HuH-7 (cell line): Measurements from ENCODE around the gene STAC2.
A peak's percentile ranks its signal among the peaks of the same experiment; 100 is the strongest.

Experiments
- DNase-seq: peaks from one replicate; pipeline ENCODE4 v3.0.0; 2011; ENCODE audit warnings: low spot score

Gene STAC2

DNA sequence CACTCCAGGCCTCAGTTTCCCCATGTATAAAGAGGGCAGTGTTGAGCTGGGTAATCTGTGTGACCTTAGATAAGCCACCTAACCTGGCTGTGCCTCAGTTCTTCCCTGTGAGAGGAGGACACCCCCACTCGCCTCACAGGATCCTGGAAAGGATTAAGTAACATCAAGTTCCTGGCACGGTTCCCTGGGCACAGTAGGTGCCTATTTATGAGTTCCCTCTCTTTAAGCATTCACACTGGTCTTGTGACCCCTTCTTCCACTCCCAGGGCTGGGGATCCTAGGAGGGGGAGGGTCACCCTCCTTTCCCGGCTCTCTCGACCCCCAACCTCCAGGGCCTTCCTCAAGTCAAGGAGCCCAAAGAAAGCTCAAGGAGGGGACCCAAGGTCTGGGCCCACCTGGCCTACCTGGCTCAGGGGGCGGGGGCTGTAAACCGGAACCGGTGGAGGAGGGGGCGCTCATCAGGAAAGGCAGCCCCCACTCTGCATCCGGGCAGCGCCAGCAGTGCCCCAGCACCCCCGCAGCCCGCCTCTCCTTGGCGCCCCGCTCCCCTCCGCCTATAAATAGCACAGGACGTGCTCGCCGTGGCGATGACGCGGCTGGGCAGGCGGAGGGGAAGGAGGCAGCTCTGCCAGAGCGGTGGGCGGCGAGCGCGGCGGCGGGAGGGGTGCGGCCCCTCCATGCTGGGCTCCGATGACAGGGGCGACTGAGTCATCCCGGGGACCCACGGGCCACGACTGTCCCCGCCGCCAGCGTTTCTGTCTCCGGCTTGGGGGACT is 16.2 kb downstream of the STAC2 start:
- no peak for DNase-seq

DNA sequence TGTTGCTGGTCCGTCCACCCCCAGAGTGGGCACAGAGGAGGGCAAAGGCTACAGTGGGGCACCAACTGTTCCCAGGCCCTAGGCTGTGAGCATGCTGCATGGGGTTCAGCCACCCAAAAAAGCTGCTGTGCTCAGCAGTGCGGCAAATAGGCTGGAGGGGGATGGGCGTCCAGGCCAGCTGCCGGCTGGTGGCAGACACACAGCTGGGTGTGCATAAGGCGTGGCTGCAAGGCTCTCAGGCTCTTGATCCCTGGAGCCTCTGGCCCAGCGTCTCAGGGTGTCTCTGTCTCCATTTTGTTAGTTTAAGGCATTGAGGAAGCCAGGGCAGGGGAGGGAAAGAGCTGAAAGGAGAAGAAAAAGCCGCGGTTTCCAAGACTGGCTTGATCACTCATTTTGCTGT is 16.9 kb downstream of the STAC2 start:
- no peak for DNase-seq

DNA sequence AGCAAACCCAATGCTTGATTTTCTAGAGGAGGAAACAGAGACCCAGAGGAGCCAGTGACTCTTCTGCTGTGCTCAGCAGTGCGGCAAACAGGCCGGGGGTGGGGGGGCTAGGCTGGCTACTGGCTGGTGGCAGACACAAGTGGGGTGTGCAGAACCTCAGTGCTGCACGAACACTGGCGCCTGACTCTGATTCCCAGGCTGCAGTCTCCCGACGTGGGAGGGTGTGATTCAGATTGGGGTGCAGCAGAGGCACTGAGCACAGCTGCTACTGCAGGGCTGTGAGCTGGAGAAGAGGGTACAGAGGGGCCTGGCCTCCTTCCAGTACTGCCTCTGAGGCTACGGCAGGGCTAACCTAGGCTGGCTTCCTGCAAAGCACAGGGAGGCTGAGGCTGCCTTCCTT is 17.6 kb downstream of the STAC2 start:
- DNase-seq = no peak

DNA sequence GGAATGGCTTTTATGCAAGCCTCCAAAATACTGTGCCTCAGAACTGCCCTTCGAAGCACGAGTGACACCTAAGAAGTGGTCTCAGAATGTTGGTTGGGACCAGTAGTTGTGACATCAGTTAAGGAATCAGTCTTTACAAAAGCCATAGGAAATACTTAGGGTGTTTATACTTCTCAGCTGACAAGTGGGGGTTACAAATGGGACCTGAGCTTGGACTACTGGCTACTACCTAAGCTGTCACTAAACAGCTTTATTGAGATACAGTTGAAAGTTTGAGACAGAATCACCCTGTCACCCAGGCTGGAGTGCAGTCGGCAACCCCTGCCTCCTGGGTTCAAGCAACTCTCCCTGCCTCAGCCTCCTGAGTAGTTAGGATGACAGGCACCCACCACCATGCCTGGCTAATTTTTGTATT is 20.6 kb downstream of the STAC2 start:
- DNase-seq = no peak

DNA sequence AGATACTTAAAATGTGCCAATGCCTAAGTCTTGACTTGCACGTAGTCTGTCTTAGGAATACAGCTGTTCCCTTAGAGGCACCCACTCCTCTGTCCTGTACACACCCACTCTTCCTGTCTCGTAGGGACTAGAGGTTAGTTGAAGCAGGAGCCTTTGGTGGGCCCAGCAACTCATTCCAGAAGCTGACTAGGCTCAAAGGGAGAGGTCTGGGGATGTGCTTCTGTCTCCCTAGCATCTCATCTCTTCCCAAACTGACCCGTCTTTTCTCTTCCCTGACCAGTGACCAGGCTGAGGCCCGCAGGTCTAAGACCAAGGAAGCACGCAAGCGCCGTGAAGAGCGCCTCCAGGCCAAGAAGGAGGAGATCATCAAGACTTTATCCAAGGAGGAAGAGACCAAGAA is 21.5 kb downstream of the STAC2 start:
- no peak for DNase-seq

DNA sequence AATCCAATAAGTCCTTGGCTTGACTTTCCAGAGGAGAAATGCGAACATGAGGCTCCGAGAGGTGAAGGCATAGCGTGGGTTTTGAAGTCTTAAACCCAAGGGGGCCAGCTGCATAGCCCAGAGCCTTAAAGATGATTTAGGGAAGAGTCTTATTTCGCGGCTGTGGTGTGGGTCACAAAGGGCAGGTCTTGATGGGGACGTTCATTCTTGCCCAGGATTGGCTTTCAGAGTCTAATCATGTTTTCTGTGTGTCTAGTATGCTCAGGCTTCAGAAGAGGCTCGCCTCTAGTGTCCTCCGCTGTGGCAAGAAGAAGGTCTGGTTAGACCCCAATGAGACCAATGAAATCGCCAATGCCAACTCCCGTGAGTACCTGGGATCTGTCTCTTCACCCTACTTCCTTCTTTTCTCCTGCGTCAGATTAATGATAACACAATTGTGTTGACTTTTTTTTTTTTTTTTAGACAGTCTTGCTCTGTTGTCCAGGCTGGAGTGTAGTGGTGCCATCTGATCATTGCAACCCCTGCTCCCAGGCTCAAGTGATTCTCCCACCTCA is 24.7 kb downstream of the STAC2 start:
- no peak for DNase-seq

DNA sequence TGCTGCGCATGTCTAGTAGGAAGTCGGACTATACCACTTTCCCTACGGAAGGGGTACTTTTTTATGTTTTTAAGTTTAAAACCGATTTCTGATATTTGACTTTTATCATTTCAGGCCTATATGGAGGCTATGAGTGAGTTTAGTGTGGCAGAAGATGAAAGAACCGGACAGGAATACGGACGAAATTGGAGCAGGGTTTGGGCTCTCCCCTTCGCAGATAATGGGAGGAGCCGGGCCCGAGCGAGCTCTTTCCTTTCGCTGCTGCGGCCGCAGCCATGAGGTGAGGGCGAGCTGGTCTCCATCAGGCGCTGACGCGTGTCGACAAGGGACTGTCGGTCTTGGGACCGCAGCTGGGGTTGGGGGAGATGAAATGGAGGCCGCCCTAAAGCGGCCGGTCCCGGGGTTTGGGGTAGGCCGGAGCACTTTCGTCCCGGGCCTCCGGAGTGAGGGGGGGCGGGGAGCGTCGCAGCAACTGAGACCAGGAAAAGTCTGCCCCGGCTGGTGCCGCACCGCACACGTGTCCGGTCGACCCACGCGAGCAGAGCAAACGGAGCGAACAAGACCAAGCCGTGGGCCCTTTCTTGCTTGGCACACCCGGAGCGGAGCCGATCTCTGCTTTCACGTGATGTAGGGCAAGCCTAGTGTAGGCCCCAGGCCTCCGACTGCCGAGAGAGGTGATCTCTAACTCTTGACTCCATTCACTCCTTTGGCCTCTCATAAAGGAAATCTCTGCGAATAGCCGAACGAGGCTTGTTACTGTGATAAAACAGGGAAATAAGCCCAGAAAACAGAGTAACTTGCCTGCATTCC is 25.5 kb downstream of the STAC2 start, which contains the start of gene RPL19:
TSS of gene RPL19 (plus strand) at position 214 of the 810 bp plus-strand sequence. CDS start at position 276, 62 bp downstream.
- peak; percentile 81 for DNase-seq

DNA sequence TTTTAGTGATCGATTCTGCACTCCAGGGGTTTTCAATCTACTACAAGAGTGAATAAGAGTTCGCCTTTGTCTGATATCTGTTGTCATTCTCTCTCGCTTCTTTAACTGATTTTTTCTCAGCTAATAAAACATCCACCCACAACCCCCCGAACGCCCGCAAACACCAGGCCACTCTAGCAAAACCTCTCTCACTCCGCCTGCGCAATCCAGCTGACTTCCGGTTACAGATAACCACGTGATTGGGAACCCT is 26.0 kb downstream of the STAC2 start:
- DNase-seq = peak; percentile 97

DNA sequence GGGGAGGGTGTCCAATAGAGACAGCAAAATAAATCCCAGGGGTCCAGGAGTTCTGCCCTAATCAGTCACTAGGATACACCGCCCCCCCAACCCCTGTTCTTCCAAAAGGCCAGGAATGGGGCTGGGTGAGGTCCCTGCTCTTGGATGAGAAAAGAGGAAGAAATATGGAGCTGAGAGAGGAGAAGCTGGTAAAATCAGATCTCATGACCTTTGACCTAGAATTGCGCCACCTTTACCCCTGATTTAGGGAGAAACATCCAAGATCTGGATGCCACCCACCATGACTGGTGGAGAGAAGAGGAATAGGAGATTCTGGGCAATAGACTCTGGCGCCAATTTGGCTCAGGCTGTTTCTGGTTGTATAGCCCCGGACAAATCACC is 27.6 kb downstream of the STAC2 start:
- no peak for DNase-seq

DNA sequence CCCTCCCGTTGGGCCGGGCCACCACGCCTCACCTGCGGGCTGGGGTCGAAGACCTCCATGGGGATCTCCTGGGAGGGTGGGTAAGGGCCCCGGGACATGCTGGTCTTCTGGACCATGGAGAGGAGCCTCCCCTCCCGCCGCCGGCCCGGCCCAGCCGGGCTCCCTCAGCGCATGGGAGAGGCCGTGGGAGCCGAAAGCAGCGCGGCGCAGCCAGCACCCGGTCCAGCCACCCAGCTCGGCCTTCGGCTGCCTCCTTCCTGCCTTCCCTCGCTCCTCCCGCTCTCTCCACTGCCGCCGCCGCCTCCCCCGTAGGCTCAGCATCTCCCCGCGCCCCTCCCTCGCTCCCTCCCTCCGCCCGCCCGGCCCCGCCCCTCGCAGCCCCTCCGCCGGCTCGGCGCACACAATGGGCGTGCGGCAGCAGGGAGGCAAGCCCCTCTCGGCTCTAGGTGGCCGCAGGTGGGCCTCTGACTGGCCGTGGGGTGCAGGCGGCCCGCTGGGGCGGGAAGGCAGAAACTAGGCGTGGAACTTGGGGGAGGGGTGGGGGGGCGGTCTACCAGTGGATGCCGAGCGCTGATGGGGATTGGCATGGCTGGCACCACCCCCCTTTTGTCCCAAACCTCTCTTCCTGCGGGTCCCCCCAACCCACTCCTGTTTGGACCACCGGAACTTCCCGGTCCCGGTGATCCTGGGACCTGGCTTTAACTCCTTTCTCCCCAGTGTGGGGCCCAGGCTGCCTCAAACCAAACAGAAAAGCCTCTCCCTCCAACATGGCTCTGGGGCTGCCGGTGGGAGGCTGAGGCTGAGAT is 28.2 kb downstream of the STAC2 start, which contains the start of gene CACNB1:
TSS of gene CACNB1 (minus strand) at position 290 of the 806 bp plus-strand sequence. CDS start at position 116, 174 bp downstream.
- peak; percentile 90 for DNase-seq

DNA sequence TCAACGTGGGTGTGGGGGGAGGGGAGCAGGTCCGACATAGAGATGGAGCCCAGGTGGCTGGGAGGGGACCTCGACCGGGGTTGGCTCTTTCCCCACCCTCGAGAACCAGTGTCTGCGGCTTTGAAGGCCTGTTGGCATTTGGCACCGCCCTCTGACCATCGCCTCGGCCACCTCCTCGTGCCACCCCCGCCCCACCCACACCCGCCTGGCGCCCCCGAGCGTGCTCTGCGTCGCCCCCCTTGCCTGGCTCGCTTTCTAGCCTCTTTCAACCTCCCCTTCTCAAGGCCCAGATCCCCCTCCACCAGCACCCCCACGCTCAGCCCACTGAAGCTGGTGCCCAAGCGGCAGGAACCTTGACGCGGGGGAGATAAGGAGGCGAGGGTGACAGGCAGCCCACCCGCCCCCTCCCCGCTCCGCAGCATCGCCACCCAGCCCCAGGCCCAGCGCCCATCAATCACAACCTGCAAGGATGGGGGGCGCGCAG is 28.9 kb downstream of the STAC2 start:
- no peak for DNase-seq

DNA sequence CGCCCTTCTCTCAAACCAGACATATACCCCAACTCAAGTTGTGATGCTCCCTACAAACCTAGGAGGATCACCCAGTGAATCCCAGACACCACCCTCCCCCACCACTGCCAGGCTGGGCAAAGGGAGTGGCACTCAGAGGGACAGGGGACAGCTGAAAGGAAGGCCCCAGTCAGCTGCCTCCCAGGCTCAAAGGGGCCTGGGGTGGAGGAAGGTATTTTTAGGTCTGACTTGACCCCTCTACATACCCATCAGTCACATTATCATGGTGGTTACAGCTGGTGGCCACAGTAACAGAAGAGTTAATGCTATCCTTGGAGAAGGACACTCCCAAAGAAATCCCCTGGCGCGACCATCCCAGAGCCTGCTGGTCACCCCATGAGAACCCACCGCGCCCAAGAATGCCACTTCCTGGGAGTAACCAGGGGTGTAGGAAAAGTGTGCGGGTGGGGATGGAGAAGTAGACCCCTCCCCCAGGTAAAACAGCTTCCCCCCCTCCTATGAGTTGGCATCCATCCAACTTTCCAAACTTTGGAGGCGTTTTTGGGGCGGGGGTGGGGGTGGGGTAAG is 29.4 kb downstream of the STAC2 start:
- DNase-seq = no peak

DNA sequence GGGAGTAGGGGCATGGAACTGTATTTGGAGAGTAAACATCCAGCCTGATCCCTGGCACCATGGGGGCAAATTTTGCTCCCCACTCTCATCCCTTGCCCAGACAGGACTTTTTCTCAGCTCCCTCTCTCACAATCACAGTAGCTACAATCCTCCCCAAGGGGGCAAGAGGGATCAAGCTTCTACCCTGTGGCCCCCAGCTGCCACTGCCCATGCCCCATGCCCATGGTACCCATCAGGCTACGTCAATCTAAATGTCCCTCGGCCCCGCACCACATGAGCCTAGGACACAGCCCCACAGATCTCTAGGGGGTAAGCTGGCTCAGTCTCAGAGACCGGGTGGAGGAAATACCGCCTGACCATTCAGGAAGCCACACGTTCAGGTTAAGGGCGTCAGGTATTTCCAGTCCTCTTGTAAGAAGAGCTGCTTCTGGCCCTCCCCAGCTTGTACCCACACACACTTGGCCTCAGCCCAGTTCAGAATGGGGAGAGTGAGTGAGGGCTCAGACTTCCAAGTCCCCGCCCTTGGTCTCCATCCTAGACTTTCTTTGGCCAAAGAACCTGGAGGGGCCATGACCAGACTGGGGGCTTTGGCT is 30.1 kb downstream of the STAC2 start:
- no peak for DNase-seq

DNA sequence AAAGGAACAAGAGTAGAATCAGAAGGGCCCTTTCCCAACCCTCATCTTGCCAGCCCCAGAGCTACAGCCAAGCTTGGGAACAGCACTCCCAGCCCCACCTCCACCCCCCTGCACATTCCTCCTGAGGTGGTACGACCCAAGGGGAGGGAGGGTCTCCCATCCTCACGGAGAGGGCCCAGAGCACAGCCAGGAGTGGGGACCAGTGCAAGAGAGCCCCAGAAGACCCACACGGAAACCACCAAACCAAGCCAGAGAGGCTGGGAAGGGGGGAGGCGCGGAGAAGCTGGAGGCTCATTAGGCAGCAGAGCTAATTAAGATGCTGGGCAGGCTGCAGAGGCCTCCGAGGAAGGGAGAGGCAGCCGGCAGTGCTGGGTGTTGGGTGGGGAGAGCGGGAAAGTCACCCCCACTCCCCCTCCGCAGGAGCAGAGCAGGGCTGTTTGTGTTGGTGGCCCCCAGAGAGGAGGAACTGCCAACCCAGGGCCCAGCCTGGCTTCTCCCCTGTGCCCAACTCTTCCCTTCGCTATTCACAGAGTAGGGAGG is 30.7 kb downstream of the STAC2 start:
- DNase-seq = no peak

DNA sequence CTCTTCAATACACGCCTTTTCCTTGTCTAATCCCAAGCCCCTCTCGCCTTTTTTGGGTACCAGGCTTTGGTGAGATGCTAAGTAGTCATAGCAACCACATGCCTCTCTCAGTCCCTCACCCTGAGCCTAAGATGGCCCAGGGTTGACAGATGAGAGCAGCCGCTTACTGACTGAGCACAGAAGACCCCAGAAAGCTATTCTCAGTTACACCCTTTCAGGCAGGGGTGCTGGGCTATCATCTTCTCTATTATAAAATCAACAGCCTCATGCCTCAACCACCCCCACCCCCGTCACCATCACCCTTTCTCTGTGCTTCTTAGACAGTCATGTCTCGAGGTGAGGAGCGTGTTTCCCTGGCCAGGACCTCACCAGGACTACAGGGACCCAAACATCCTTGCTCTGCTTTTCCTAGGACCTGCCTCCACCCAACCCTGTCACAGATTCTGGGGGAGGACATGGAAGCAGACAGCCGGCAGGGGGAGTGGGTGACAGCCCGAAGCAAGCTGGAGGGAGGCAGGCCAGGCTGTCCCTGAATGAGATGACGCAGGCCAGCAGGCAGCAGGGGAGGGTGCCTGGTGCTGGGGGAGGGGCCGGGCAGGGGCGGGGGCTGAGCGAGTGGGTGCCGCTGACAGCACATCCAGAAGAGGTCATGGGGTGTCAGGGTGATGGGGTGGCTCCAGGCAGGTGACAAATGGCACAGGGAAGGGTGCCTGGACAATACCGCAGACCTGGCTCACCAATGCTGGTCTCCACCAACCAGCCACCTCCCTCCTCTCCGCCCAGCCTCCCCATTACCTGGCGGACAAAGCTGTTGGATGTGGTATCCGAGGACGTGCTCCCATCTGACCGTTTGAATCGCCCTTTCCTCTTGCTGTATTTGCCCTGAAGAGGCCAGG is 31.4 kb downstream of the STAC2 start:
- DNase-seq = peak; percentile 92

DNA sequence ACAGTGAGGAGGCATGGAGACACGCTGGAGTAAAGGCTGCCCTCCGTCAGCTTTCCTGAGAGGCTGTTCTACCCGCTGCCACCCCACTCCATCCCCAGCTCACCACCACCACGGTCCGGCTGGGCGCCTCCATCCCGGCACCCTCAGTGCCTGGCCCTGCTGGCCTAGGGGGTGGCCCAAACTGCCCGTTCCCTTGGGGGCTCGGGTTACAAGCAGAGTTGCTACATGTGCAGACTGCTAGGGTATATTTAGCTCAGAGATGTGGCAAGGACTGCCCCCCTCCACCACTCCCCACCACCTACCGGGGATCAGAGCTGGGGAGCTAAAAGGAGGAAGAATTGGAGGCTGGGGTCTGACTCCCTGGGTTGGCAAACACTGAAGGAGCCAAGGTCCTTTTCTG is 32.4 kb downstream of the STAC2 start:
- DNase-seq = no peak

DNA sequence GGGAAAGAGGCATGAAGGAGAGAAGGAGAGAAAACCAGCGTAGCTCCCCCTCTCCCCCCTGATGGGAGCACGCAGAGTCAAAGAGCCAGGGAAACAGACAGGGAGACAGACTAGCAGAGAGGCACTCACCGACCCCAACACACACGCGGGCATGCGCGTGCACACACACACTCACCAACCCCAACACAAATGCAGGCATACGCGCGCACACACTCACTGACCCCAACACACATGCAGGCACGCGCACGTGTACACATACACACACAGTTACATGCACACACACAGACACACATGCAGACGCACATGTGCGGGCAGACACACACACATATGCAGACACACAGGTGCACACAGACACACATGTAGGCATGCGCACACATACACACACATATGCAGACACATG is 32.8 kb downstream of the STAC2 start:
- no peak for DNase-seq

DNA sequence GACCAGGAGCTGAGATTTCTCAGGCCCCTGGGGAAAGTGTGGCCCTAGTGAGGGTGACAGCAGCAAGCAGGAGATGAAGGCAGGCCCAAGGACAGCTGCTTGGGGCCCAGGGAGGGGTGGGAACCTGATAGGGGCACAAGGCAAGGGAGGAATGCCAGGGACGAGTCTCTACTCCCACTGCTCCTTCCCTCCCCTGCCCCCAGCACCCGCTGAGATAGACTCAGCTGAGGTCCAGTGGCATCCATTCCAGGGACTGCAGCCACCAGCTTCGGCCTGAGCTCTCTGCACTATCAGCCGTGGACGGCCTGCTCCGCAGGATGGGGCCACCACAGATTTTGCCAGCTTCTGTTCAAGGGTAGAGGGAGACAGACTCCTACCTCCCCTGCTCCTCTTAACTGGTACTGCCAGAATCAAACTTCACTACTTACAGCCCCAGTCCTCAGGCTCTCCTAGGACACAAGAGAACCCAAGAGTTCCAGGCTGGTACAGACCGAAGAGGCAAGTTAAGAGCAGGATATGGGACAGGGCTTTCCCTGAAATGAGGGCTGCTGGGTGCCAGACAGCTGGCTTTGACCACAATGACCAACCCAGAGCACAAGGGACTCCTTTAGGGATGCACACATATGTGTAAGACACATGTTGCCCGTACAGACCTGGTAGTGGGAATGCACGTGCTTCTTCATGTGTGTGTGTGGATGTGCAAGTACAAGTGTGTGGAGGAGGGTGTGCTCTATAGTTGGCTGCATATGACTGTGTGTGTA is 33.8 kb downstream of the STAC2 start:
- DNase-seq = no peak

DNA sequence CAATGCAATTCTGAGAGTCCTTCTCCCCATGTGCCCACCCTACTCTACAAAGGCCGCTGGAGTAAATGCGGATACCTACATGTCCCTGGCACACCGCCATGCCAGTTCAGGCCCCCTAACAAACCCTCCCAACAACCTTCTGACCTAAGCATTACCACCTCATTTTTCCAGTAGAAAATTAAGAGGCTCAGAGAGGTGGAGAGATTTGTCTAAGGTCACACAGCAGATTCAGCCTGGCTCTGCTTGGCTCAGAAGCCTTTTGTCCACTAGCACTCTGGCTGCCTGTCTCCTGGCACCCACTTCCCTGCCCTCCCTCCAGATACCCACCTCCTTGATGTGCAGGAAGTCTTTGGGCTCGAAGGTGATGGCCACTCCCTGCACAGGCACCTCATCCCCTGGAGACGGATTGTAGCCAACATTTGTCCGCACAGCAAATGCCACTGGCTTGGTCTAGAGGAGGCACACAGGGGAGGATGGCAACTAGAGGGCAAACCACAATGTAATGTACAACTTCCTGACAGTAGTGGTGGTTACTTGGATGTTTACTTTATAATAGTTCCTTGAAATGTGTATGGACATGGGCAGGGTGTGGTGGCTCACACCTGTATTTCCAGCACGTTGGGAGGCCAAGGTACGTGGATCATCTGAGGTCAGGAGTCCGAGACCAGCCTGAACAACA is 38.5 kb downstream of the STAC2 start:
- no peak for DNase-seq
